ENCODE data around the gene PKP2.

- TF ChIP-seq CTCF (IDR thresholded peaks at IDR 0.05) (no peak), EP300 (IDR thresholded peaks at IDR 0.05) (no peak), POLR2AphosphoS5 (IDR thresholded peaks at IDR 0.05) (no peak), POLR2A (IDR thresholded peaks at IDR 0.05) (no peak)
These were observed 56.7 kb downstream of the PKP2 start for GRCh38 chr12:32839828-32840227.
